Keratinocyte (primary cell): ENCODE data around the gene SCYL3.

ENCODE experiments used
- EZH2 ChIP-seq: IDR thresholded peaks from one replicate; pipeline ENCODE4 v1.6.1; 2012; ENCODE audit warnings: inconsistent platforms, mild to moderate bottlenecking, low read length, moderate library complexity
- TF ChIP-seq, protein P1 (sequence below), 3 experiments: IDR thresholded peaks in 1 of 3; conservative IDR thresholded peaks in 1 of 3; optimal IDR thresholded peaks in 1 of 3; 2 replicates in 2 of 3; 3 replicates in 1 of 3; pipeline versions ENCODE3 to v1.5.1; 2011; ENCODE audit warnings: low read length in 3 of 3, mild to moderate bottlenecking in 3 of 3, moderate library complexity in 2 of 3, control low read depth in 1 of 3, inconsistent platforms in 1 of 3; ENCODE audit not compliant: insufficient read depth in 2 of 3; ENCODE audit errors: extremely low read depth in 1 of 3

DNA sequence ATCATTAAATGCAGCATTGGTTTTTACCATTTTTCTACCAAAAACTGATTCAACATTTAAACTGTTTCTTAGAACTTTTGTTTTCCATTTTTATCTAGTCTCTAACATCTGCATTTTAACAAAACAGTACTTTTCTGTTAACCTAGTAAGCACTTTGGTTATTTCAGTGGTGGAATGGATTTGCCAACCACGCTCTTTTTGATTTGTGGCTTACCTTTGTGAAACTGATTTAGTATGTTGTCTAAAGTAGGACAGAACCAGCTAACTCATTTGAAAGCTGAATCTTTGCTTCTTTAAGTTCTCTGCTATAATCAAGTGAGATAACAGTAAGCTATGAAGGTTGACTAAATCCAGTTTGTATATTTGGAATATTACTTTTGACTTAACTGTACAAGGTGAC, 57.5 kb downstream of the SCYL3 start:
- TF ChIP-seq, protein P1, sequence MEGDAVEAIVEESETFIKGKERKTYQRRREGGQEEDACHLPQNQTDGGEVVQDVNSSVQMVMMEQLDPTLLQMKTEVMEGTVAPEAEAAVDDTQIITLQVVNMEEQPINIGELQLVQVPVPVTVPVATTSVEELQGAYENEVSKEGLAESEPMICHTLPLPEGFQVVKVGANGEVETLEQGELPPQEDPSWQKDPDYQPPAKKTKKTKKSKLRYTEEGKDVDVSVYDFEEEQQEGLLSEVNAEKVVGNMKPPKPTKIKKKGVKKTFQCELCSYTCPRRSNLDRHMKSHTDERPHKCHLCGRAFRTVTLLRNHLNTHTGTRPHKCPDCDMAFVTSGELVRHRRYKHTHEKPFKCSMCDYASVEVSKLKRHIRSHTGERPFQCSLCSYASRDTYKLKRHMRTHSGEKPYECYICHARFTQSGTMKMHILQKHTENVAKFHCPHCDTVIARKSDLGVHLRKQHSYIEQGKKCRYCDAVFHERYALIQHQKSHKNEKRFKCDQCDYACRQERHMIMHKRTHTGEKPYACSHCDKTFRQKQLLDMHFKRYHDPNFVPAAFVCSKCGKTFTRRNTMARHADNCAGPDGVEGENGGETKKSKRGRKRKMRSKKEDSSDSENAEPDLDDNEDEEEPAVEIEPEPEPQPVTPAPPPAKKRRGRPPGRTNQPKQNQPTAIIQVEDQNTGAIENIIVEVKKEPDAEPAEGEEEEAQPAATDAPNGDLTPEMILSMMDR (optimal IDR thresholded peaks at IDR 0.05 in 1 of 3, IDR thresholded peaks at IDR 0.05 in 1 of 3, conservative IDR thresholded peaks at IDR 0.05 in 1 of 3; ENCODE audit: extremely low read depth in 1 of 3, insufficient read depth in 2 of 3, low read length in 3 of 3), result no peak
- no peak for TF ChIP-seq EZH2
